SKM-1 treated with dmso at 0.1 percent for 144 hours (cell line): ENCODE measurements around the gene GRP.

Source experiments
- DNase-seq: peaks from one replicate; lab custom pipeline; 2025; ENCODE audit not compliant: unreplicated experiment; lab: John Stamatoyannopoulos, UW

The GRP gene

GRCh38 chr18:59266886-59267502 lies 47.0 kb downstream of the GRP start:
- DNase-seq: no peak

- DNase-seq: no peak
Measured at GRCh38 chr18:59267503-59268126, 47.7 kb downstream of the GRP start.

GRCh38 chr18:59268127-59268720 lies 48.3 kb downstream of the GRP start:
- DNase-seq: no peak

GRCh38 chr18:59268721-59269562 lies 49.0 kb downstream of the GRP start:
- no peak for DNase-seq

- no peak for DNase-seq
Measured at GRCh38 chr18:59269563-59270119, 49.7 kb downstream of the GRP start.

- peak; percentile 27 for DNase-seq
Measured at GRCh38 chr18:59270689-59271257, 50.8 kb downstream of the GRP start.

GRCh38 chr18:59271606-59272220 lies 51.8 kb downstream of the GRP start:
- DNase-seq: no peak

- DNase-seq: peak; percentile 21
Measured at GRCh38 chr18:59272221-59272888, 52.4 kb downstream of the GRP start.

GRCh38 chr18:59272891-59273758 lies 53.2 kb downstream of the GRP start, which contains the start of gene RAX:
RAX (minus strand) TSS chr18:59273454; CDS start chr18:59273206, 248 bp downstream.
- DNase-seq: peak; percentile 91

GRCh38 chr18:59273759-59274532 lies 54.0 kb downstream of the GRP start:
- no peak for DNase-seq

GRCh38 chr18:59274533-59274928 lies 54.6 kb downstream of the GRP start:
- no peak for DNase-seq

- no peak for DNase-seq
Measured at GRCh38 chr18:59275406-59275949, 55.5 kb downstream of the GRP start.

- no peak for DNase-seq
Measured at GRCh38 chr18:59276047-59276446, 56.1 kb downstream of the GRP start.

GRCh38 chr18:59278793-59279192 lies 58.8 kb downstream of the GRP start:
- no peak for DNase-seq

GRCh38 chr18:59279193-59279592 lies 59.2 kb downstream of the GRP start:
- no peak for DNase-seq

- no peak for DNase-seq
Measured at GRCh38 chr18:59279722-59280121, 59.8 kb downstream of the GRP start.
